Uterus (tissue), 4 donors: Measurements from ENCODE around the gene FNDC11. TPM values are rescaled to one million over a fixed set of nuclear protein-coding genes. Genes with fewer than 3 reads are reported as not detected.

Experiments
- DNase-seq, 2 donors: peaks; one replicate each; pipeline ENCODE4 v3.0.0-alpha.2; 2019 to 2020
- H3K27ac ChIP-seq, 2 donors: fragments of 200-600 bp; sonication (generic); 1 replicate in 1 of 2; 2 replicates in 1 of 2; pipeline ENCODE4 v1.5.1; 2016 to 2018
- H3K27me3 ChIP-seq, 2 donors: fragments of 200-600 bp; sonication (generic); one replicate each; pipeline ENCODE4 v1.5.1; 2018 to 2019; ENCODE audit warnings: control low read depth in 1 of 2
- H3K36me3 ChIP-seq, 2 donors: fragments of 200-600 bp; sonication (generic); one replicate each; pipeline ENCODE4 v1.5.1; 2019; ENCODE audit warnings: control low read depth in 1 of 2
- H3K4me1 ChIP-seq, 2 donors: fragments of 200-600 bp; sonication (generic); one replicate each; pipeline ENCODE4 v1.5.1; 2018 to 2019; ENCODE audit warnings: control low read depth in 1 of 2
- H3K4me3 ChIP-seq, 2 donors: fragments of 200-600 bp; sonication (generic); 1 replicate in 1 of 2; 2 replicates in 1 of 2; pipeline ENCODE4 v1.5.1; 2018 to 2019; ENCODE audit warnings: mild to moderate bottlenecking in 1 of 2
- H3K9me3 ChIP-seq, 2 donors: fragments of 200-600 bp; sonication (generic); one replicate each; pipeline ENCODE4 v1.5.1; 2019; ENCODE audit warnings: control low read depth in 1 of 2
- CTCF ChIP-seq, 4 experiments: fragments of 200-600 bp in 2 of 4; fragments of 450-650 bp in 2 of 4; sonication (generic) in 2 of 4; IDR thresholded peaks; one replicate each; pipeline ENCODE4 v1.5.1; 2016 to 2019; ENCODE audit warnings: antibody characterized with exemption in 4 of 4, mild to moderate bottlenecking in 2 of 4, moderate library complexity in 1 of 4
- POLR2A ChIP-seq, 2 donors: fragments of 450-650 bp; IDR thresholded peaks; one replicate each; pipeline ENCODE4 v1.6.1; 2016; ENCODE audit warnings: antibody characterized with exemption in 2 of 2, mild to moderate bottlenecking in 1 of 2, moderate library complexity in 1 of 2
- intact Hi-C: fragments of 100-400 bp; cut with DNase I; formaldehyde crosslinking; loops from one replicate; pipeline ENCODE4 v1.15.1; 2023; ENCODE audit warnings: low total_unique reads
- total RNA-seq, 4 donors: library from RNA; depleted of rRNA in 3 of 4; stranded (reverse); fragments of >200 nt in 3 of 4; gene quantifications; one replicate each; pipeline versions ENCODE4 v1.1.0 to v1.2.4, GENCODE V29; 2014 to 2023
- donor health status: DM: yes; HTN: yes; CAD: no.

FNDC11 gene
- total RNA-seq, 4 donors from 2014 or later = 0.34 to 0.69 TPM; not detected in 2

GRCh38 chr20:63560333-63560805 lies 6.4 kb downstream of the FNDC11 start:
- no peak for DNase-seq
- H3K27me3 ChIP-seq = no peaks in the 10 kb centered on the region
- H3K9me3 ChIP-seq = no peaks in the 10 kb centered on the region
- no peak overlapping the region for H3K4me3 ChIP-seq
- no peak for TF ChIP-seq POLR2A (IDR thresholded peaks at IDR 0.05)
- no peak for TF ChIP-seq CTCF (IDR thresholded peaks at IDR 0.05)
- H3K27ac ChIP-seq = no peak overlapping the region
- no peaks in the 10 kb centered on the region for H3K36me3 ChIP-seq
- H3K4me1 ChIP-seq = no peaks in the 10 kb centered on the region
- intact Hi-C loops = no loop called here

- Histone ChIP-seq H3K9me3 (no peaks in the 10 kb centered on the region), H3K36me3 (no peaks in the 10 kb centered on the region), H3K27ac (no peak overlapping the region), H3K4me1 (no peaks in the 10 kb centered on the region), H3K4me3 (no peak overlapping the region), H3K27me3 (no peaks in the 10 kb centered on the region)
- intact Hi-C loops = no loop called here
- DNase-seq = no peak
- no peak for TF ChIP-seq CTCF (IDR thresholded peaks at IDR 0.05)
- TF ChIP-seq POLR2A (IDR thresholded peaks at IDR 0.05) = no peak
These were observed 7.1 kb downstream of the FNDC11 start for GRCh38 chr20:63560856-63561609.

- no peak for DNase-seq
- Histone ChIP-seq H3K27ac (no peak overlapping the region), H3K9me3 (no peaks in the 10 kb centered on the region), H3K36me3 (no peaks in the 10 kb centered on the region), H3K4me1 (no peaks in the 10 kb centered on the region), H3K4me3 (no peak overlapping the region), H3K27me3 (no peaks in the 10 kb centered on the region)
- TF ChIP-seq CTCF (IDR thresholded peaks at IDR 0.05) (no peak), POLR2A (IDR thresholded peaks at IDR 0.05) (no peak)
- intact Hi-C loops = no loop called here
These were observed 7.9 kb downstream of the FNDC11 start for GRCh38 chr20:63561624-63562396.

- no peak for TF ChIP-seq CTCF (IDR thresholded peaks at IDR 0.05)
- TF ChIP-seq POLR2A (IDR thresholded peaks at IDR 0.05) = no peak
- intact Hi-C loops = no loop called here
- no peak for DNase-seq
- no peaks in the 10 kb centered on the region for H3K4me1 ChIP-seq
- H3K4me3 ChIP-seq = no peak overlapping the region
- no peak overlapping the region for H3K27ac ChIP-seq
- H3K9me3 ChIP-seq = no peaks in the 10 kb centered on the region
- H3K27me3 ChIP-seq = no peaks in the 10 kb centered on the region
- H3K36me3 ChIP-seq = no peaks in the 10 kb centered on the region
These were observed 8.7 kb downstream of the FNDC11 start for GRCh38 chr20:63562461-63563224.
